Middle frontal gyrus (tissue), 1 donor: Measurements from ENCODE around the gene TMPRSS5.
A peak's percentile ranks its signal among the peaks of the same experiment; 100 is the strongest.
"Not testable (repeated sequence)": the region's sequence is repeated elsewhere in the genome, so short reads cannot be mapped to it uniquely, and the experiment has no call there.

Experiments used
- DNase-seq: peaks from one replicate; pipeline ENCODE4 v3.0.0-alpha.2; 2015; ENCODE audit warnings: low spot score; ENCODE audit errors: extremely low spot score

The TMPRSS5 gene

DNA sequence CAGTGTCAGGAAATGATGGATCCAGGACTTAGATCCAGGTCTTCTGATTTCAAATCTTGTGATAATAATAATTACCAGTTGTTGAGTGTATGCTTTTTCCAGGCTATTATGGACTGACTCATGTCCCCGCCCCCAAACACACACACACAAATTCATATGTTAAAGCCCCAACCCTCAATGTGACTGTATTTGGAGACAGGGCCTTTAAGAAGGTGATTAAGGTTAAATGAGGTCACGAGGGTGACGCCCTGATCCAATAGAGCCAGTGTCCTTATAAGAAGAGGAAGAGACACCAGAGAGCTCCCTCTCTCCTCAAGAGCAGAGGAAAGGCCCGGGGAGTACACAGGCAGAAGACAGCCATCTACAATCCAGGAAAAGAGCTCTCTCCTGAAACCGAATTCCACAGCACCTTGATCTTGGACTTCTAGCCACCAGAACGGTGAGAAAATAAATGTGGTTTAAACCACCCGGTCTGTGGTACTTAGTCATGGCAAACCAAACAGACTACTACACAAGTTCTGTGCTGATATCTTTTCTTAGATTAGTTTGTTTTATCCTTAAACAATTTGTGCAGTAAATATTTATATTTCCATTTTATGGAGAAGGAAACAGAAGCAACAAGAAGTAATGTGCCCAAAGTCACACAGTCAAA lies 8.2 kb downstream of the TMPRSS5 start:
- DNase-seq = no peak

DNA sequence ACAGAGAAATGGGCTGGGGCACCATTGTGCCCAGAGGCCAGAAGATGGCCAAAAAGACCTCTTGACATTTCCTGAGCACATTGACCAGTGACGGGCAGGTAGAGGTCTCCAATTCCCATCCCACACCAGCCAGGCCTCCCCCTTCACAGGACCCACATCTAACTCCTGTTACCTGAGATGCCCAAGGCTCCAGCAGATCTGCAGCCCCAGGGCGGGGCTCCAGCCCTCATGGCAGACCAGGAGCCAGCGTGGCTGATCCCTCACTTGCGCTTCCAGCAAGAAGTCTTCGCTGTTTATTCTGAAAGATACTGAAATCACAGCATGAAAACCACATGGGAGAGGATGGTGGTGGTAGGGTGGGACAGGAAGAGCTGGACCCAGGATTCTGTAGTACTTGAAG lies 9.0 kb downstream of the TMPRSS5 start:
- no peak for DNase-seq

DNA sequence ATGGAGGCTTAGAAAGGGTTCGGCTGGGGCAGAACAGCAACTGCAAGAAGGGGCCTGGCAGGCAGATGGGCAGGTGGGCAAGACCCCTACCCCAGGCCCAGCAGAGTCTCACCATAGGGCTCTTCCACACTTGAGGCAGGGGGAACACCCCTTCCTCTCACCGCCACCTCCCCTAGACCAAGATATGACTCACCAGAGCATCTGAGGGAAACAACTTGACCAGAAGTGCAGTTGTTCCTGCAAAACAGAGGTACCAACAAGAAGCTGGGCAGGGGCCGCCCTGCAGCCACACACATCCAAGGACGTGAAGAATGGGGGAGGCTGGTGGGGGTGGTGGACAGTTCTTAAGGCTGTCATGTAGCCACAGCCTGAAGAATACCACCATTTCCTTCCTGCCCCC lies 10.9 kb downstream of the TMPRSS5 start:
- DNase-seq = no peak

DNA sequence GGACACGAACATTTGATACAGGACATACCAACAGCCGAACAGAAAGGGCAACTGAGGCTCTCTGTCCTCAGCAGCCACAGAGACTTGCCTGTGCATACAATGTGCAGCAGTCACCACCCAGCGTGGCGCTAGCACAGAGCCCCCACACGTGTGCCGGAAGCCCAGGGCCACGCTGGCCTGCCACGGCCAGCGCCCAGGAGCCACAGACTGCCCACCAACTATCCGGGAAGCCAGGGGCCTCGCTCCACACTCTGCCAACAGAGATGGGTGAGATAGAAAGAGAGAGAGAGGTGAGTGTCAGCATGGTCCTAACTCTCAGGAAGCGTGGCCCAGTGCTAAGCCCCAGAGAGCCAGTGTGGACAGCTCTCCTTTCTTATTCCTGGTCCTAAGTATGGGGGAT lies 11.7 kb downstream of the TMPRSS5 start:
- no peak for DNase-seq

DNA sequence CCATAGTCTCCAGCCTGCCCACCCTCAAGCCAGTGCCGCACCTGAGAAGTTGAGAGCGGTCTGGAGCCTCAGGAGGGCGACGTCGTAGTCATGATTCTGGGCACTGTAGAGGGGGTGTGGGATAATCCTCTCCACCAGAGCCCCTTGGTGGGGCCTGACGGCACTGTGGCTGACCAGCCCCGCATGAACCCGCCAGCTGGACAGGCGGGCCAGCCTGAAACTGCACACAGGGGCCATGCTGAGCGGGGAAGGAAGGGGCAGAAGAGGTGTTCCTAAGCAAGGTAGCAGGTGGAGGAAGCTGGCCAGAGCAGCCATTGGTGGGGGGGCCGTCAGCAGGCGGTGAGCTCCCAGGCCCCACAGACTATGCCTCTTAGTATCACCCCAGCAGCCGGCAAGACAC lies 13.1 kb downstream of the TMPRSS5 start:
- DNase-seq = no peak

DNA sequence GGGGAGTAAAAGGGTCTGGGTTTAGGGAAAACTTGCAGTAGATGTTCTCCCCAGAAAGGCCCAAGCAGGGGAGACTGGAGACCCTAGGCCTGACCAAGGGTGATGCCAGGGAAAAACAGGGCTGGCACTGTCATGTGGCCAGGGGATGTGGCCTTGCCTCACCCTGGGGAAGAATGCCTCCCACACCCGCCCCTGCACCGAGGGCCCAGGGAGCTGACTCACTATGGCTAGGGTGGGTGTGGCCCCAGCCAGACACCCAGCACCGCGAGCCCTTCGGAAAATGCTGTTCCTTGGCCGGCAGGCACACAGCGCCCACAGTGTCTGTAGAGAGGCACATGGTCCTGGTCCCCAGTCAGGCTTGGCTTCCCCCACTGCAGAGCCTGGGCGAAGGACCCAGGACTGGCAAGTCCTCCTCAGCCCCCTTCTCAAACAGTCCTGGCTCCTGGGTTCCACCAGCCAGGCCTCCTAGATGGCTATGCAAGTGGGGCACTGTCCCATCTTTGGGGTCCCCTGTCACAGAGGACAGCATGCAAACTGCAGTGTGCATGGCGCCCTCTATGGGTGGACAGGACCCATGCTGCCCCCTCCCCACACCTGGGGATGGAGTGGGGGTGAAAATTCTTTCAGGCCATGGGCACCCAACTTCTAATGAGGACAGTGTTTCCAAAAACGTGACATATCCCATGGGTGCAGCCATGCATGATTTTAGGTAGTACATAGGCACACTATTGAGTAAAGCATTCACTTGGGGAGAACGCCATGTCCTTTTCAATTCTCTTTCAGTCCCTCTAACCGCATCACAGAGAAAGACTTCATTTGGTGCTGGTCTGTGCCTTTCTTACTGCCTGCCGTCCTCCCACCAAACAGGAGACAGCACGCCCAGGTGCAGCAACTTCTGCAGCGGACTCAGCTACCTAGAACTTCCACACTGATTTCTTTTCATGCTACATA lies 15.2 kb downstream of the TMPRSS5 start:
- no peak for DNase-seq

DNA sequence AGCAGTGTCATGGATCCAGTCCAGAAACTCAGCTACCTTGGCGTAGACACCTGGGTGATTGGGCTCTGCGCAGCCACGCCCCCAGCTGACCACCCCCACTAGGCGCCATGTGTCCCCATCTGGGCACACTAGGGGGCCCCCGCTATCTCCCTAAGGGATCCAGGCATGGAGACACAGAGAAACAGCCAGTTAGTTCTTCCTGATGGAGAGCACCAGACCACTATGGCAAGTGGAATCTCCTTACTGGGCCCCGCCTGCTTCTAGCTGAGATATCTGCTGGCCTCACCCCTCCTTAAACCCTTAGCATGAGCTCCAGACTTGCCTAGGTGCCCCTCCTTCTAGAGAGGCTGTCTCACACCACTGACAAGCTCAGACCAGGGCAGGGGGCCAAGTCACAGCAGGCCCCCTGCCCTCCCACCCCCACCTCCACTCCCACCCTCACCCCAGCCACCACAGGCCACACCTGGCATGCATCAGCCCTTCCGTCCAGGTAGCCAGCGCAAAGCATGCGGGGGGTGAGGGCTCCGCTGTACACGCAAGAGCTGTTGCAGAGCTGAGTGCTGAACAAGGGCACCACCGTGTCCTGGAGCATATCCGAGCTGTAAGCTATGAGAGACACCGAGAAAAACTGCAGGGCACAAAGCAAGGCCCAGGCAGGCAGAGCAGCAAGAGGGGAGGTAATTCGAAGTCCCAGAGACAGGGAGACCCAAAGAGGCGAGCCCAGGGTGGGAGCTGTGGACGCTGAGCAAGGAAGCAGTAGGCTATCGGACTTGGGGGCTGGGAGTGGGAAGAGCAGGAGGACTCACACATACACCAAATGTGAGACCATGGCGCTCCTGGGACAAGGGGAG lies 16.1 kb downstream of the TMPRSS5 start:
- DNase-seq = no peak

DNA sequence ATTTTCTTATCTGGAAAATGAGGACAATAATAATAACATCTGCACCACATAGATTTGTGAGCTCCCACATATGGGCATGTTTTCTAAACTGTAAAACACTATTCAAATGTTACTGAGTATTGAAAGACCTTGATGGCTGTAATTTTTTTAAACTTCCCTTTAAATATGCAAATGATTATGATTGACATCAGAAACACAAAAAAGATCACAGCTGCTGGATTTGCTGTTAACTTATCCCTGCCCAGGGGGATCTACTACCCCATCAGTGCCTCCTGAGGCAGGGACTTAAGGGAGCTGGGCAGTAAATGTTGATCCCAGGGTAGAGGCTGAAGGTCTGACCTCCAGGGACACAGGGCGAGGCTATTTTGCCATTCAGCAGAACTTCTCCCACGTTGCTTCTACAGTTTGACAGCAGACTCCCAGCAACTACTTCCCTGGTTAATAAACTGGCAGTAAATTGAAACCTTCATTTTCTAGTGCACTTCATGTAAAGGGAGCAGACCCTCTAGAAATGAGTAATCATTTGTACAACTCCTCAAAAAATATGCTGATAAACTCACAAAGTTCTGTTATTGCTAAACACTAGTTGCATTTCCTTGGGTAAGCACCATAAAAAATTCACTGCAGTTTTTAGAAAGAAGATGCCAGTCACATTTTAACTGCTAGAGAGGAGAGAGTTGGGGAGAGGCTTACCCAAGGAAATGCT lies 20.3 kb downstream of the TMPRSS5 start:
- DNase-seq = no peak

DNA sequence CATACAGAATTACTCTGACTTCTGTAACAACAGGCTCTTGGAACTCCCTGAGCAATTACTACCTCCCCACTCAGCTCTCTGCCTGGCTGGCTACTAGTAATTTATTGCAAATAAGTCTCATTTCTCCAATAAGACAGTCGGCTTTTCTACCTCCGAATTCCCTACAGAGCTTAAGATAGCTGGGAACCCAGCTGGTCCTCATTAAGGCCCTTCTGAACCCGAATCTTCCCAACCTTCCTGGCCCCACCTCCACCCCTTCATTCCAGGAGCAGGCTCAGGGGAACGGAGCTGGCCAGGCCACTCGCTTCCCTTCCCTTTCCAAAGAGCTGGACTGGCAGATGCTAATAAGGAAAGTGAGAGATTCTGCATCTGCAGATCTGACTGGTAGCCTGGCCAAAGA lies 21.6 kb downstream of the TMPRSS5 start:
- no peak for DNase-seq

DNA sequence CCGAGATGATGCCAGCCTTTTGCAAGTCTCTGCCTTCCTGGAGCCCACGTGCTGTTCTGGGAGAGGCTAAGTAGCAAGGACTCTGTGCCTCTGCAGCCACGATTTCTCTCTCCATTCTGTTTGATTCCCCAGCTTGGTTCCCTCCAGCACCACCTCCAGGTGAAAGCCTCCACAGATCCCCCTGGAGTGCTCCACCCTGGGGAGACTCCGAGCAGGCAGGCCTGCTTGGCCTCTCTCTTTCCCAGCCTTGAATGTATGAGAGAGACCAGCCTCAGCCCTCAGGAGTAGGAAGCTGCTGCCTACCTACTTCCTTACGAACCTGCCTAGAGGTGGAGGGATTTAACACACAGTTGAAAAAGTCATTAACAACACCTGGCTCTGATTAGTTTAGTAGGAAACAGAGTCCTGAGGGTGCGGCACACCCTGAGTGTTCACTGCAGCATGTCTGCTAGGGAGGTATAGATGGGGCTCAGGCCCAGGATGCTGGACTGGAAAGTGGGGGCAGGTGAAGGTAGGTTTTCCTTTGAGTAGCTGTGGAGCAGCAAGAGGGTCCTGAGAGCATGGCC lies 22.5 kb downstream of the TMPRSS5 start:
- DNase-seq = no peak

DNA sequence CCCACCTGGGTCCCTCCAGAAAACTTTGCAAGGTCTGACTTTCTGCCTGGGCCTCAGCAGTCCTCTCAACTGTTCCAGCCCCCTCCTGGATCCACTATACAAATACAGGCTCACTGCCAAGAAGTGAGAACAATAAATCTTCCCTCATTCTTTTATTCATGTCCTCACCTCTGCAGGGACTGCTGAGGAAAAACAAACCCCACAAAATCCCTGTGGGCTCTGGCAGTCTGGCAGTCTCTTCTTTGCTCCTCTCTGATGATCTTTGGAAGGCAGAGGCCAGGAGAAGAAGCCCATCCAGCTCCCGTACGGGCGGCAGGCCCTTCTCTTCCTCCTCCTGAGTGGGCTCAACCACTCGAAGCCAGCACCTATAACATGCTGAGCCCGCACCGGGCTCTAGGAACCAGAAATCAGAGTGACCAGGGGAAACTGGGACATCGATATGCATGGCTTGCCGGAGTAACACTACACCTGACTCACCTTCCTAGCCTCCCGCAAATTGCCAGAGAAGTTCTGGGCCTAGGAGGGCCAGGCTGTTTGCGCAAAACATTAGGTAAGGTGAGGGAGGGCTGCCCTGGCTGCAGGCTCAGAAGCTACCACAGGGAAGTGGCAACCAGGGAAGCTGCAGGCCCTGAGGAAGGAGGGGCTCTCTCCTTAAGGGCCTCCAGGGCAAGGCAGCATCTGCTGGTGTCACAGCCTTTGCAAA lies 24.2 kb downstream of the TMPRSS5 start:
- DNase-seq = no peak

DNA sequence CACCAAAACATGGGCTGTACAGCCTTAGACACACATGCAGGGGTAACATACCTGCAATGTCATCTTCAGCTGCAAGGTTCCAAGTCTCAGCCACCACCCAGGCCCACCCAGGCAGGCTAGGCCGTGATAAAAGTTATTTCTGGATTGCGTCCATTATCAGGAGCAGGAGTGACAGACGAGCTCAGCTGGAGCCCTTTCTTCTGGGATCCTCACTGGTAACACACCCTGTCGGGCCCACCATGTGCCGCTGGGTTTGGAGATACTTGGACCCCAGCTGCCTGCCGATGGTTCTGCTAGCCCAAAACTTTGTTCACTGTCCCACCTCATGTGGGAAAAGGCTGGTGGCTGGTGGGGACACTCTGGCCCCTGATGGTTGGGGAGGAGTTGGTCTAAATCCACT lies 24.8 kb downstream of the TMPRSS5 start:
- no peak for DNase-seq

DNA sequence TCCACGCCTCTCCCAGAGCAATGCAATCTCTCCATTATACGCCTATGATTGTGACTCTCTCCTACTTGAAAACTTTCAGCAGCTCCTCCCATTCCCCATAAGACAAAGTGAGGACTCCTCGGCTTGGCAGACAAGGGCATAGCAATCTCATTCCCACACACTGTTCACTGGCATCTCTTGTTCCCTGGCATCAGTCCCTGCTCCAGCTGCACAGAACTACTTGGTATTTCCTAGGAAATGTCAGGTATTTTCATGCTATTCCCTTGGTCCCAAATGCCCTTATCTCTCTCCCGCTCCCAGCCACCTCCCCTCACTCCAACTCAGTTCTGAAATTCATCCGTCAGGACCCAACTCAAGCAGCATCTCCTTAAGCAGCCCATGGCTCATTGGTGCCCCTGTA lies 28.4 kb downstream of the TMPRSS5 start:
- DNase-seq = peak; percentile 24

DNA sequence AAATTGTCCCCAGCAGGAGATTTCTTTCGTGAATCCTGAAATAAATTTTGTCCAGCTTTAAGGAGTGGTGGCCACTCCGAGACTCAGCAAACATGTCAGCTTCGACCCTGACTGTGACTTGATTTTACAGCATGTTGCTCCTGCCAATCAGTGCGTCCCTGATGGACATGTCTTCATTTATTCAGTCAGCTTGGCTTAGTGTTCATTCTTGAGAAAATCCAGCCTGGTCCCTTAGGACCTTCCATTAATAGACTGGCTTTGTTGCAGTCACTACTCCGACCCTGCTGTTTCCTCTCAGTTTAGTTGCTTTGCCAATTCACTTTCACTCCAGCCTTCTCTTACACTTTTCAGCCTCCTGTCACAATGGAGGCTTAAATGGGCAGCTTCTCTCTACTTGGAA lies 30.5 kb downstream of the TMPRSS5 start:
- no peak for DNase-seq

DNA sequence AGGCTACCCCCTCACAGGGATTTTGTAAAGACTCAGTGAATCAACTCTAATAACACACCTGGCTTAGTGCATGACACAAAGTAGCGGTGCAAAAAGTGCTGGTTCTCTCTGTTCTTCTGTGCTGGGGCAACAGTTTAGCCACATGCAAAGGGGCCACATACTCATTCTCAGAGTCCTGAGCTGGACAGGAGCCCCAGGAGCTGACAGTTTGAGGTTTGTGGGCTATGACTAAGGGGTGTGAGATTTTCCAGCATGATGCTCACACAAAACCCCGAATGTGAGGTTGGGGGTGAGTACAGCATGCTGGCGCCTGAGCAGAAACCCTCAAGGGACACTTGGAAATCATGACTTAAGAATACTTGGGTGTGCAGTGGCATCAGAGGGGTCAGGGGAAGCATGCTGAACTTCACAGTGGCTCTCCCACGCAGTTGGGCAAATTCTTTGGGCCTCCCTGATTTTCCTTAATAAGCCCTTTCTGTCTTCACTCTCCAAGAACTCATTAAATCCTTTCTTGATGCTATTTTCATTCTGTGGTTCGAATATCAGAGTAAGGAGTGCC lies 31.0 kb downstream of the TMPRSS5 start:
- DNase-seq = no peak

DNA sequence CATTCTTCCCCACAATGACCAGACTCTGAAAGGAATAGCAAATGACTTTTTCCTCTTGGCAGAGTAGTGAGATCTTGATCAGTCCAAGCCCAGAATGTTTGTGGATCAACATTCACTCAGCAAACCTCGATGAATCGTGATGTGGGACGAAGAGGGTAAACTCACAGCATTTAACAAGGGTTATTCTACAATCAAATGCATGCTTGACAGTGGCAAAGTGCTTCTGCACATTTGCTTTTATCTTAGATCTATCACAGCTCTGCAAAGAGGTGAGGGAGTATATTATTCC lies 31.8 kb downstream of the TMPRSS5 start:
- DNase-seq = no peak

DNA sequence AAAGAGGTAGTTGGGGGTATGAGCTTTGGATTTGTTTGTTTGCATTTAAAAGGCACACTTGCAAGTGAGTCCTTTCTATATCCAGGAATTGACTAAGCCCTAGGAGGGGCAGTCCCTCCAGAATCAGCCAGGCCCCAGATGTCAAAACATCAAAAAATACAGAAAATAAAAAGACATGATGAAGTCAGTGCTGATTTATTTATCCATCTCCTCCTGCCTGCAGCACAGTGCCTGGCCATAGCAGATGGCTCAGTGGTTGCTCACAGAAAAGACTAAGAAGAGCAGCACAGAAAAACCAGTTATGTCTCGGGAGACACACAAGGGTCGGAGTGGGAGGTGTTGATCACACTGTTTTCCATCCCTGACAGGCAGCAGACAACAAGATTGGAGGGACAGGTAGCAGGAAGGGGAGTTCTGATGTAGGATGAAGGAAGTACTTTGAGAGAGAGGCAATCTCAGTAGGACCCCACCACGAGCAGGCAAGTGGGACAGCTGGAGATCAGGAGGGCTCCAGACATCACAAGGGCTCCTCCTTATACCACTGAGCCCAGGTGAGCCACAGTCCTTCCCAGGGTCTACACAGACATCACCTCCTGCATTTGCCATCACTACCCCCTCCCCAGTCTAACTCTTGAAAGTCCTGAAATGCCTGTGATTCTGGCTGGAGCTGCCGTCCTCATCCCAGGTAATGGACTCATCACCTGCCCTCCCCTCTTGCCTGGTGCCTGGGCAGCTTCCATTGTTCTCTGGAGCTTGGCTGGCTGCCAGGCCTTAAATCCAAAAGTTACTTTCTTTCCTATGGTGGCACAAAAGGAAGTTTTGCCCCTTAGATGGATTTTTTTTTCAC lies 32.3 kb downstream of the TMPRSS5 start:
- DNase-seq = no peak

DNA sequence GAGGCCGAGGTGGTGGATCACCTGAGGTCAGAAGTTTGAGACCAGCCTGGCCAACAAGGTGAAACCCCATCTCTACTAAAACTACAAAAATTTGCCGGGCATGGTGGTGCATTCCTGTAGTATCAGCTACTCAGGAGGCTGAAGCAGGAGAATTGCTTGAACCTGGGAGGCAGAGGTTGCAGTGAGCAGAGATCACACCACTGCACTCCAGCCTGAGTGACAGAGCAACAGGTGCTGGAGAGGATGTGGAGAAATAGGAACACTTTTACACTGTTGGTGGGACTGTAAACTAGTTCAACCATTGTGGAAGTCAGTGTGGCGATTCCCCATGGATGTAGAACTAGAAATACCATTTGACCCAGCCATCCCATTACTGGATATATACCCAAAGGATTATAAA lies 34.2 kb downstream of the TMPRSS5 start:
- not testable (repeated sequence) for DNase-seq

DNA sequence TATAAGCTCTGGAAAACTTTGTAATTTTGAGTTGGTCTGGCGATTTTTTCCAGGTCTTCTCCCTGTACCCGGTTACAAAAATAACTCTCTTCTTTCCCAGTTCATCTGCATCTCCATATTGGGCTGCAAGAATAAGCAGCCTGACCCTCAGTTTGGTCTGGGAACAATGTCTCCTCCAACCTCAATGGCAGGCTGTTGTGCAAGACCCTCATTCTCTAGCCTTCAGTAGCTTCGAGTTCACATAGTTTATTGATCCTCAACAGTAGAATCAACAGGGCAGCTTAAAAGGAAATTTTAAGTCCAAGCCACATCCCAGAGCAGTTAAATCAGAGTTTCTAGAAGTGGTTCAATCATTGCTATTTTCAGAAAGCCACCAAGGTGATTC lies 35.3 kb downstream of the TMPRSS5 start:
- DNase-seq = no peak
